Adrenal gland (tissue), 12 donors: ENCODE measurements around the gene GALNT18. TPM values are rescaled to one million over a fixed set of nuclear protein-coding genes. Genes with fewer than 3 reads are reported as not detected.

ENCODE experiments used
- DNase-seq, 7 donors: peaks; one replicate each; pipeline ENCODE4 v3.0.0-alpha.2; 2019 to 2020
- H3K27ac ChIP-seq, 5 donors: fragments of 200-600 bp; sonication (generic) in 4 of 5; 1 replicate in 3 of 5; 2 replicates in 2 of 5; pipeline versions ENCODE4 v1.5.1 to v1.8.0; 2016 to 2020; ENCODE audit warnings: mild to moderate bottlenecking in 1 of 5
- H3K27me3 ChIP-seq: fragments of 200-600 bp; 2 replicates; pipeline ENCODE4 v1.8.0; 2021
- H3K36me3 ChIP-seq, 2 donors: fragments of 200-600 bp; replicated peaks in 1 of 2; 1 replicate in 1 of 2; 2 replicates in 1 of 2; pipeline versions ENCODE4 v1.5.1 to v1.8.0; 2018 to 2022
- H3K4me1 ChIP-seq, 2 donors: fragments of 200-600 bp; replicated peaks in 1 of 2; 1 replicate in 1 of 2; 2 replicates in 1 of 2; pipeline versions ENCODE4 v1.5.1 to v1.8.0; 2018 to 2021
- H3K4me3 ChIP-seq, 4 donors: fragments of 200-600 bp; sonication (generic) in 3 of 4; one replicate each; pipeline ENCODE4 v1.5.1; 2016 to 2018
- H3K9me3 ChIP-seq, 3 donors: fragments of 200-600 bp; sonication (generic) in 1 of 3; replicated peaks in 1 of 3; 1 replicate in 2 of 3; 2 replicates in 1 of 3; pipeline versions ENCODE4 v1.5.1 to v1.8.0; 2016 to 2021
- CTCF ChIP-seq, 6 experiments: fragments of 450-650 bp in 4 of 6; fragments of 200-600 bp in 2 of 6; sonication (generic) in 1 of 6; IDR thresholded peaks; 1 replicate in 5 of 6; 2 replicates in 1 of 6; pipeline versions ENCODE4 v1.5.1 to v1.8.0; 2016 to 2021; ENCODE audit warnings: antibody characterized with exemption in 6 of 6, mild to moderate bottlenecking in 2 of 6, moderate library complexity in 1 of 6
- POLR2A ChIP-seq, 2 donors: fragments of 450-650 bp; IDR thresholded peaks; one replicate each; pipeline ENCODE4 v1.6.1; 2017; ENCODE audit warnings: antibody characterized with exemption in 2 of 2, mild to moderate bottlenecking in 2 of 2, moderate library complexity in 1 of 2
- WGBS, 4 donors: extraction: QIAGEN DNeasy Blood & Tissue Kit in 2 of 4; methylation state at CpG; one replicate each; pipeline versions ENCODE4 v1.1.5 to v1.1.7; 2013 to 2017; 5-methylcytosine and 5-hydroxymethylcytosine counted together
- intact Hi-C, 2 donors: fragments of 100-400 bp; cut with DNase I; formaldehyde crosslinking; loops; one replicate each; pipeline versions ENCODE4 v1.14.1 to v1.15.0; 2022 to 2023
- polyA plus RNA-seq, 3 donors: library from polyadenylated mRNA; stranded (reverse); fragments of 200-250 nt in 2 of 3; fragments of 350-450 nt in 1 of 3; fragmentation: Illumina TruSeq in 1 of 3; extraction: RNeasy Lipid Tissue Mini Kit (QIAGEN cat#74804) in 1 of 3; gene quantifications; one replicate each; pipeline ENCODE4 v1.2.3, GENCODE V29; 2013 to 2014
- total RNA-seq, 9 donors: library from RNA; depleted of rRNA in 4 of 9; stranded (reverse); fragments of >200 nt in 4 of 9; fragments of 120-200 nt in 1 of 9; fragmentation: NEBNext Ultra II Directional in 1 of 9; extraction: Animal tissue kit (Norgen Biotek cat#: 25700) in 1 of 9; gene quantifications; one replicate each; pipeline versions ENCODE4 v1.1.0 to v1.2.4, GENCODE V29; 2013 to 2023
- donor health status: healthy with polysubstance abuse.
- donor health status: Bipolar disorder and iron deficiency.
- donor health status: DM: yes; HTN: yes; CAD: no.
- donor health status: DM: no; HTN: no; CAD: no.
- donor health status: DM: no; HTN: no; CAD: no.
- donor health status: DM: yes; HTN: yes; CAD: no.

Gene GALNT18
- total and polyA plus RNA-seq, 12 donors = 1.4 to 15.1 (median 6.4) TPM

- no peak for DNase-seq
- Histone ChIP-seq H3K4me1 (no peaks in the 10 kb centered on the region), H3K27me3 (no peaks in the 10 kb centered on the region), H3K9me3 (no peaks in the 10 kb centered on the region), H3K4me3 (no peak overlapping the region), H3K27ac (no peak overlapping the region), H3K36me3 (no peaks in the 10 kb centered on the region)
- intact Hi-C loops = no loop called here
- TF ChIP-seq POLR2A (IDR thresholded peaks at IDR 0.05) = no peak
- TF ChIP-seq CTCF (IDR thresholded peaks at IDR 0.05) = no peak
- WGBS, 4 donors = 65 to 72% (median 71%) methylated on average over 5 of the region's 5 CpGs
Measured at GRCh38 chr11:11668781-11669180, 47.0 kb upstream of the GALNT18 start.

DNA sequence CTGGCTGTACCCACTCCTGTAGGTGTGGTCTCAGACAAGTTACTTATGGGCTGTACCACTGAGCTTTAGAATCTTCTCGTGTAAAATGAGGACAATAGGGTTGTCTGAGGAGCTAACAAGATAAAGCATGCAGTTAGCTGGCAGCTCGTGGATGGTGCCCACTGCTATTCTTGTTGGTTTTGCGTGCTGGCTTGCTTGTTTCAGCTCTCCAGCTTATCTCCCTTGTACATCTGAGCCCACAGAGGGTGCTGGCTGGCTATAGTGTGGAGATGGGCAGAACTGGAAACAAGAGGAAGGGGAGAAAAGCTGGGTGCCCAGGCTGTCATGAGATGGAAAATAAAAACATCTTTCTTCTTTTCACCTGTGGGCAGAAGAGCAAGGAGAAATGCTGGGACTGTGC is 46.5 kb upstream of the GALNT18 start:
- Histone ChIP-seq H3K36me3 (no peaks in the 10 kb centered on the region), H3K4me3 (no peak overlapping the region), H3K4me1 (no peaks in the 10 kb centered on the region), H3K9me3 (no peaks in the 10 kb centered on the region), H3K27me3 (no peaks in the 10 kb centered on the region), H3K27ac (no peak overlapping the region)
- TF ChIP-seq POLR2A (IDR thresholded peaks at IDR 0.05) (no peak), CTCF (IDR thresholded peaks at IDR 0.05) (no peak)
- intact Hi-C loops = no loop called here
- 41 to 65% (median 52%) methylated on average over 3 of the region's 3 CpGs for WGBS, 4 donors
- DNase-seq = no peak

- Histone ChIP-seq H3K4me1 (no peaks in the 10 kb centered on the region), H3K4me3 (no peak overlapping the region), H3K27ac (no peak overlapping the region), H3K27me3 (no peaks in the 10 kb centered on the region), H3K9me3 (no peaks in the 10 kb centered on the region), H3K36me3 (no peaks in the 10 kb centered on the region)
- 67 to 94% (median 77%) methylated on average over 3 of the region's 3 CpGs for WGBS, 4 donors
- DNase-seq = no peak
- TF ChIP-seq POLR2A (IDR thresholded peaks at IDR 0.05) (no peak), CTCF (IDR thresholded peaks at IDR 0.05) (peak in 1 of 6 experiments; percentile 10)
- intact Hi-C loops = no loop called here
Measured at GRCh38 chr11:11667056-11667455, 45.3 kb upstream of the GALNT18 start.

DNA sequence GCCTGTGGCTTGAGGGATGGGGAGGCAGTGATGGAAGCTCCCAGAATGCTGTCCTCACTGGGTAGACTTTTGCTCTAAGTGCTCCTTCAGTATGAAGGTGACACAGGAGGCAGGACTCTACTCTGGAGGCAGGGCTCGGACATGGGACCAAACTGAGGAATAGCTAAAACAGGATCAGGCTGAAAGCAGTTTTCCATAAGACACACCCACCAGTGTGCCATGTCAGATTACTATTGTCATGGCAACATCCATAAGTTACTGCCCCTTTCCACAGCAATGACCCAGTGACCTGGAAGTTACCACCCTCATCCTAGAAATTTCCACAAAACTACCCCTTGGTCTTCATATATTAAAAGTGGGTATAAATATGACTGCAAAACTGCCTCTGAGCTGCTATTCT is 43.6 kb upstream of the GALNT18 start:
- intact Hi-C loops = no loop called here
- H3K4me3 ChIP-seq = no peak overlapping the region
- WGBS, 4 donors = 23 to 63% (median 53%) methylated on average over 1 of the region's 1 CpG; no CpG with 5 or more reads in 1 of the 4 donors

More for the DNA sequence above, 43.6 kb upstream of the GALNT18 start:
- Histone ChIP-seq H3K4me1 (no peaks in the 10 kb centered on the region), H3K27ac (no peak overlapping the region), H3K36me3 (no peaks in the 10 kb centered on the region), H3K27me3 (no peaks in the 10 kb centered on the region), H3K9me3 (no peaks in the 10 kb centered on the region)
- no peak for DNase-seq
- TF ChIP-seq CTCF (IDR thresholded peaks at IDR 0.05) (no peak), POLR2A (IDR thresholded peaks at IDR 0.05) (no peak)
